GM12892 (cell line): Measurements from ENCODE around the gene SOS2.

ENCODE experiments used
- POLR2AphosphoS5 ChIP-seq: IDR thresholded peaks from 2 replicates; pipeline ENCODE4 v1.6.1; 2011; ENCODE audit warnings: low read depth, low read length, control low read depth
- TAF1 ChIP-seq: IDR thresholded peaks from 2 replicates; pipeline ENCODE4 v1.6.1; 2011; ENCODE audit warnings: low read depth, mild to moderate bottlenecking, control low read depth, low read length, borderline replicate concordance

DNA sequence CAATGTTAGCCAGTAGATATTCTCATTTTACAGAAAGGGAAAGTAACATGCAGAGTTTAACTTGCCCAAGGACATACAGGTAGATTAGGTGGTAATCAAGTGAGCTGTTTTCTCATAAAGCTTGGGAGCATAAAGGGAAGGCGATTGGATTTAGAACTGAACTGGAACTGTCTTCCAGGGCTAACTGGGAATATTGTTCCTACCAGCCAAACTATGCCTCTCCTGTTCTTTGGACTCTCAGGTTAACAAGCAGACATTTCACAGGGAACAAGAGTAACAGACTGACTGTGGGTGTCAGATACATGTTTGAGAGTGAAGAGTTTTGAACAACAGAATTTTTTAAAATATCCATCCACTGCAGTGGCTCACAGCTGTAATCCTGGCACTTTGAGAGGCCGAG lies 130.6 kb downstream of the SOS2 start:
- TF ChIP-seq POLR2AphosphoS5 (no peak), TAF1 (no peak)
